WTC11 (cell line): ENCODE results near the gene ISG20L2. TPM values are rescaled to one million over a fixed set of nuclear protein-coding genes. Genes with fewer than 3 reads are reported as not detected.
A peak's percentile ranks its signal among the peaks of the same experiment; 100 is the strongest.

Experiments
- ATAC-seq: fragments of 200-7000 bp; cut with Tn5 transposase; 2 replicates; pipeline ENCODE4 v1.10.0; 2021; ENCODE audit warnings: mild to moderate bottlenecking, moderate library complexity
- CTCF ChIA-PET: fragments of 300-600 bp; sonication (Branson Sonifier 250); formaldehyde crosslinking; loops from one replicate; lab custom pipeline; 2021; ENCODE audit warnings: antibody characterized with exemption; lab: Charles Lee
- POLR2A ChIA-PET: fragments of 350-600 bp; sonication (Branson Sonifier 250); formaldehyde crosslinking; loops from one replicate; lab custom pipeline; 2021; ENCODE audit warnings: antibody characterized with exemption; lab: Charles Lee
- DNase-seq: peaks from one replicate; pipeline ENCODE4 v3.0.0; 2021; ENCODE audit warnings: low spot score
- H3K27ac Mint-ChIP-seq: 2 replicates; pipeline ENCODE4 v1.8.0; 2021; ENCODE audit warnings: mixed read lengths
- H3K27me3 Mint-ChIP-seq: 2 replicates; pipeline ENCODE4 v1.8.0; 2021; ENCODE audit warnings: low read depth, mild to moderate bottlenecking, moderate library complexity, mixed read lengths
- H3K36me3 Mint-ChIP-seq: 2 replicates; pipeline ENCODE4 v1.8.0; 2021; ENCODE audit warnings: mixed read lengths
- H3K4me1 Mint-ChIP-seq: 2 replicates; pipeline ENCODE4 v1.8.0; 2022; ENCODE audit warnings: mixed read lengths
- H3K4me3 Mint-ChIP-seq: 2 replicates; pipeline ENCODE4 v1.8.0; 2021; ENCODE audit warnings: mild to moderate bottlenecking, moderate library complexity, mixed read lengths
- H3K9me3 Mint-ChIP-seq: 2 replicates; pipeline ENCODE4 v1.8.0; 2021; ENCODE audit warnings: mixed read lengths
- AR ChIP-seq: fragments of 250-450 bp; sonication (Bioruptor Pico); IDR thresholded peaks from 2 replicates; pipeline ENCODE4 v1.9.0; 2021; ENCODE audit warnings: mild to moderate bottlenecking
- ATF6 ChIP-seq: sonication (generic); formaldehyde crosslinking; IDR thresholded peaks from 2 replicates; pipeline ENCODE4 v1.8.1; 2023; ENCODE audit warnings: mild to moderate bottlenecking, missing genetic modification reagents
- CDX4 ChIP-seq: fragments of 250-450 bp; sonication (Bioruptor Pico); IDR thresholded peaks from 2 replicates; pipeline ENCODE4 v1.9.0; 2021; ENCODE audit warnings: moderate library complexity, mild to moderate bottlenecking, inconsistent platforms, borderline replicate concordance
- CREB1 ChIP-seq: sonication (generic); formaldehyde crosslinking; IDR thresholded peaks from 2 replicates; pipeline ENCODE4 v1.8.0; 2023; ENCODE audit warnings: mild to moderate bottlenecking, missing genetic modification reagents
- ELF4 ChIP-seq: sonication (generic); formaldehyde crosslinking; IDR thresholded peaks from 2 replicates; pipeline ENCODE4 v1.8.1; 2022; ENCODE audit warnings: low read depth, mild to moderate bottlenecking, moderate library complexity, missing genetic modification reagents
- EMX1 ChIP-seq: fragments of 250-450 bp; sonication (Bioruptor Pico); IDR thresholded peaks from 2 replicates; pipeline ENCODE4 v1.8.0; 2021; ENCODE audit warnings: mild to moderate bottlenecking
- ESRRA ChIP-seq: sonication (generic); formaldehyde crosslinking; IDR thresholded peaks from 2 replicates; pipeline ENCODE4 v1.8.1; 2022; ENCODE audit warnings: mild to moderate bottlenecking, missing genetic modification reagents, borderline replicate concordance
- ETV6 ChIP-seq: sonication (generic); formaldehyde crosslinking; IDR thresholded peaks from 2 replicates; pipeline ENCODE4 v1.8.1; 2022; ENCODE audit warnings: mild to moderate bottlenecking, missing genetic modification reagents
- FOXK1 ChIP-seq: sonication (generic); formaldehyde crosslinking; IDR thresholded peaks from 2 replicates; pipeline ENCODE4 v1.8.0; 2022; ENCODE audit warnings: mild to moderate bottlenecking, moderate library complexity, missing genetic modification reagents
- GABPB1 ChIP-seq: sonication (generic); formaldehyde crosslinking; IDR thresholded peaks from 2 replicates; pipeline ENCODE4 v1.8.1; 2023; ENCODE audit warnings: mild to moderate bottlenecking, missing genetic modification reagents
- GRHL2 ChIP-seq: fragments of 250-450 bp; sonication (Bioruptor Pico); IDR thresholded peaks from 2 replicates; pipeline ENCODE4 v1.8.0; 2022; ENCODE audit warnings: mild to moderate bottlenecking, moderate library complexity; ENCODE audit not compliant: insufficient replicate concordance, severe bottlenecking
- JAZF1 ChIP-seq: fragments of 250-450 bp; sonication (Bioruptor Pico); IDR thresholded peaks from 2 replicates; pipeline ENCODE4 v1.9.0; 2021; ENCODE audit warnings: moderate library complexity, mild to moderate bottlenecking, inconsistent platforms
- KAT7 ChIP-seq: sonication (generic); formaldehyde crosslinking; IDR thresholded peaks from 2 replicates; pipeline ENCODE4 v1.8.1; 2023; ENCODE audit warnings: missing genetic modification reagents, mild to moderate bottlenecking, borderline replicate concordance
- MAX ChIP-seq: sonication (generic); formaldehyde crosslinking; IDR thresholded peaks from 2 replicates; pipeline ENCODE4 v1.8.0; 2022; ENCODE audit warnings: mild to moderate bottlenecking, missing genetic modification reagents
- MLX ChIP-seq: sonication (generic); formaldehyde crosslinking; IDR thresholded peaks from 2 replicates; pipeline ENCODE4 v1.8.1; 2023; ENCODE audit warnings: mild to moderate bottlenecking, missing genetic modification reagents, moderate library complexity
- MYBL2 ChIP-seq: sonication (generic); formaldehyde crosslinking; IDR thresholded peaks from 2 replicates; pipeline ENCODE4 v1.8.1; 2023; ENCODE audit warnings: mild to moderate bottlenecking, moderate library complexity, missing genetic modification reagents
- NFYB ChIP-seq: sonication (generic); formaldehyde crosslinking; conservative IDR thresholded peaks from 2 replicates; pipeline ENCODE4 v1.8.0; 2022; ENCODE audit warnings: low read depth, missing genetic modification reagents
- OVOL2 ChIP-seq: fragments of 250-450 bp; sonication (Bioruptor Pico); IDR thresholded peaks from 2 replicates; pipeline ENCODE4 v1.9.0; 2021; ENCODE audit warnings: mild to moderate bottlenecking, borderline replicate concordance
- SMAD4 ChIP-seq: sonication (generic); formaldehyde crosslinking; IDR thresholded peaks from 2 replicates; pipeline ENCODE4 v1.8.0; 2022; ENCODE audit warnings: mild to moderate bottlenecking, missing genetic modification reagents
- ZBTB21 ChIP-seq: sonication (generic); formaldehyde crosslinking; IDR thresholded peaks from 2 replicates; pipeline ENCODE4 v1.8.1; 2023; ENCODE audit warnings: mild to moderate bottlenecking, missing genetic modification reagents, borderline replicate concordance
- ZNF232 ChIP-seq: sonication (generic); formaldehyde crosslinking; IDR thresholded peaks from 2 replicates; pipeline ENCODE4 v1.8.0; 2022; ENCODE audit warnings: mild to moderate bottlenecking, missing genetic modification reagents
- ZNF263 ChIP-seq: sonication (generic); formaldehyde crosslinking; IDR thresholded peaks from 2 replicates; pipeline ENCODE4 v1.8.1; 2022; ENCODE audit warnings: low read depth, mild to moderate bottlenecking, moderate library complexity, missing genetic modification reagents
- ZNF512 ChIP-seq: sonication (generic); formaldehyde crosslinking; IDR thresholded peaks from 2 replicates; pipeline ENCODE4 v1.8.1; 2022; ENCODE audit warnings: missing genetic modification reagents, borderline replicate concordance
- ZNF532 ChIP-seq: fragments of 250-450 bp; sonication (Bioruptor Pico); IDR thresholded peaks from 2 replicates; pipeline ENCODE4 v1.9.0; 2021; ENCODE audit warnings: mild to moderate bottlenecking, borderline replicate concordance
- total RNA-seq: library from RNA; stranded (reverse); gene quantifications from 3 replicates; pipeline ENCODE4 v1.2.3, GENCODE V29; 2021

The ISG20L2 gene
- total RNA-seq, 1 experiment from 2014 or later: 43.8 TPM

- peak within 1 kb of the TSS; percentile 28; the same call in 1 of the 2 replicates for H3K27ac Mint-ChIP-seq
- ChIA-PET POLR2A (interaction anchor here (0.6 to 3.4 kb wide), 8 partner anchors 12 to 93 kb away, joined by 3 to 24 read pairs (median 6); partner anchors contain the start of genes HDGF, ISG20L2, METTL25B and MRPL24), CTCF (interaction anchor here (0.5 to 2.9 kb wide), 17 partner anchors 15 to 307 kb away, joined by 3 to 39 read pairs (median 4); partner anchors contain the start of genes ISG20L2, LRRC71, METTL25B and MRPL24)
- peaks cover 34% of the 10 kb centered on the region for H3K4me1 Mint-ChIP-seq
- no peaks in the 10 kb centered on the region for H3K9me3 Mint-ChIP-seq
- H3K4me3 Mint-ChIP-seq: no peak within 1 kb of the TSS
- H3K27me3 Mint-ChIP-seq: no peaks in the 10 kb centered on the region
- H3K36me3 Mint-ChIP-seq: peaks cover 9% of the 10 kb centered on the region
- ATAC-seq: peak; percentile 96
- DNase-seq: peak; percentile 98
- TF ChIP-seq KAT7 (no peak), ELF4 (CRISPR knock-in tag) (no peak), ZNF232 (no peak), AR (no peak), ZNF512 (CRISPR knock-in tag) (no peak), GRHL2 (no peak), ATF6 (CRISPR knock-in tag) (no peak), CREB1 (CRISPR knock-in tag) (no peak), ZNF263 (no peak), ZBTB21 (no peak), FOXK1 (CRISPR knock-in tag) (peak; percentile 35; the same call in 1 of the 2 replicates), NFYB (CRISPR knock-in tag) (0 out of 2 replicates have a peak, but pooled peaks have one; percentile 16), SMAD4 (peak; percentile 61; the same call in 1 of the 2 replicates), MAX (peak; percentile 42), CDX4 (no peak), MLX (CRISPR knock-in tag) (no peak), JAZF1 (CRISPR knock-in tag) (no peak), EMX1 (CRISPR knock-in tag) (no peak), ETV6 (no peak; the same call in 1 of the 2 replicates), ESRRA (CRISPR knock-in tag) (peak; percentile 38; the same call in 1 of the 2 replicates), GABPB1 (CRISPR knock-in tag) (no peak), MYBL2 (CRISPR knock-in tag) (no peak), OVOL2 (no peak), ZNF532 (CRISPR knock-in tag) (no peak)
These were observed 38.7 kb upstream of the ISG20L2 start, which contains the start of gene PRCC for GRCh38 chr1:156767101-156767878. Gene PRCC, plus strand, starts transcription at chr1:156767535. Its CDS starts 237 bp downstream, at chr1:156767772.
